GM18873 (cell line): ENCODE measurements around the gene PXK.

Source experiments
- ATAC-seq: cut with Tn5 transposase; IDR thresholded peaks from one replicate; pipeline ENCODE4 v1.9.1; 2021; ENCODE audit warnings: mild to moderate bottlenecking, moderate library complexity, moderate number of reproducible peaks; ENCODE audit not compliant: unreplicated experiment, low FRiP score

Gene PXK

DNA sequence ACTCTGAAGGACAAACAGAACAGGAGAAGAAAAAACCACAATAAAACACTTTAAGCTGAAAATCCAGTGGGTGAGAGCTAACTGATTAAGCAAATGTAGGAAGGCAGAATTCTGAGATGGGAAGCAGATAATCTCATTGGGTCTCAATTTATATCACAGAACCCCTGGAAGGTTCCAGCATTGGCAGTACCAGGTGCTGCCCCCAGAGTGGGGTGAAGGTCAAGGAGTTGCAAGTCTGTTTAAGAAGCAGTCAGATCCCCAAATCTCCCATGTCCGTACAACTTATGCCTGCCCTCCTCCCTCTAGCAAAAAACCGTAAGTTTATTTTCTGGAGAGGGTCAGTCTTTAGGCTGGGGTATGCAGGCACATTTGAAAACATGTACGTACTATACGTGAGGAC lies 45.1 kb downstream of the PXK start:
- no peak for ATAC-seq

DNA sequence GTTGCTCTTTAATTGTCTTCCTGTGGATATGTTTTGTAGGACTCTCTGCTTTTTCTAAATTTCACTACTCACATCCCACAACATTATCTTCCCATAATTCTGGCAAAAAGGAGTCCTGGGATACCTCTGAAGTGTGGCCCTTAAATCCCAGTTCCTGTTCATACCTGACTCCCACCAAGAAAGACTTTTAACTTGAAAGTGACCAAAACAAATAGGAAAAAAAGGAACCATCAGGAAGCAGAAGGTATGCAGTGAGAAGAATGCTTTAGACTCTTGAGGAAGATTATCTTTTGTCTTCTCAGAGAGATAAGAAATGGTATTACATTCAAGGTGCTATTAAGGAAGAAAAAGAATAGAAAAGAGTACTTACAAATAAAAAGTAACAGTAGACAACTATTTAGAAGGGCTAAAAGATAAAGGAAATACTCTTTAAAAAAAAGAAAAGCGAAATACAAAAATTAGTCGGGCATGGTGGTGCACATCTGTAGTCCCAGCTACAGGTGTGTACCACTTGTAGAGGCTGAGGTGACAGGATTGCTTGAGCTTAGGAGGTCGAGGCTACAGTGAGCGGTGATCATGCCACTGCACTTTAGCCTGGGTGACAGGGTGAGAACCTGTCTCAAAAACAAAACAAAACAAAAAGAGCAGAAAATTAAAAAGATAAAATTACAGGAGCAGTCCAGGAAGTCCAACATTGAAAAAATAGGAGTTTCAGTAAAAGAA lies 46.8 kb downstream of the PXK start:
- no peak for ATAC-seq

DNA sequence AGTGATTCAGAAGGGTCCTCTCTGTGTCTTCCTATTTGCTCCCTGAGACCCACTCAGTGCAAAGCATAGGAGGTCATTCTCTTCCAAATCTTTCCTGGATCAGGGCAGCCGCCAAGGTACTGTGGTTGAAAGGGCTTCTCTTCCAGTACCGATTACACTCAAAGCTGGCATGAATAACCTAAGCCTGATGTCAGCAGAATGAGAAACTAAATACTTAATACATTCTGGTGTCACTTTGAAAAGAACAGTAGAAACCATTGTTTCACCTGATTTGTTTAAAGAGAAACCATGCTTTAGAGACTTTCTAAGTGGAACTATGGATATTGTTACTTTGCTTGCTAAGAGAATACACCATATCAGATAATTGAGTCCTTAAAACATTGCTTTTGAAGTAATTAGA lies 50.8 kb downstream of the PXK start:
- no peak for ATAC-seq

- ATAC-seq, result no peak
These were observed 51.2 kb downstream of the PXK start for GRCh38 chr3:58383904-58384303.

- ATAC-seq, result no peak
These were observed 51.8 kb downstream of the PXK start for GRCh38 chr3:58384381-58385090.

- ATAC-seq, result no peak
These were observed 54.1 kb downstream of the PXK start for GRCh38 chr3:58386626-58387365.

GRCh38 chr3:58387650-58388546 lies 55.2 kb downstream of the PXK start:
- ATAC-seq, result no peak

GRCh38 chr3:58388550-58389091 lies 55.9 kb downstream of the PXK start:
- no peak for ATAC-seq

GRCh38 chr3:58391156-58391865 lies 58.6 kb downstream of the PXK start:
- ATAC-seq, result no peak

- ATAC-seq, result no peak
These were observed 59.5 kb downstream of the PXK start for GRCh38 chr3:58392181-58392580.

DNA sequence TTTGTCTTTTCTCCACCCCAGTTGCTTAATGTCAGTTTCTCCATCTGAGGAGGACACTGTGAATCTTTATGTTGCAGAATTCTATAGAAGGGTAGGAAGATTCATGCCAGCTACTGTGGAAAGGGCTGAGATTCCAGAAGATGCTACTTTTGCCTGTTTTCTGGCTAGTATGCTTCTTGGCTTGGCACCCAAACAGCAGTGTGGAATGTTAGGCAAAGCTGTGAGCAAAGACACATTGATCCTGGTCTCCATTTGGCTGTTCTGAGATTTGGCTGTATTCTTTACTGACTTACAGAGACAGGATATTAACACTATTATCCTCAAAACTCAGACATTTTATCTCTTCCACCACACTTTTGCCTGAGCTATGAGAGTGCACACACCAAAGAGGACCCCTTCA lies 61.6 kb downstream of the PXK start:
- no peak for ATAC-seq

DNA sequence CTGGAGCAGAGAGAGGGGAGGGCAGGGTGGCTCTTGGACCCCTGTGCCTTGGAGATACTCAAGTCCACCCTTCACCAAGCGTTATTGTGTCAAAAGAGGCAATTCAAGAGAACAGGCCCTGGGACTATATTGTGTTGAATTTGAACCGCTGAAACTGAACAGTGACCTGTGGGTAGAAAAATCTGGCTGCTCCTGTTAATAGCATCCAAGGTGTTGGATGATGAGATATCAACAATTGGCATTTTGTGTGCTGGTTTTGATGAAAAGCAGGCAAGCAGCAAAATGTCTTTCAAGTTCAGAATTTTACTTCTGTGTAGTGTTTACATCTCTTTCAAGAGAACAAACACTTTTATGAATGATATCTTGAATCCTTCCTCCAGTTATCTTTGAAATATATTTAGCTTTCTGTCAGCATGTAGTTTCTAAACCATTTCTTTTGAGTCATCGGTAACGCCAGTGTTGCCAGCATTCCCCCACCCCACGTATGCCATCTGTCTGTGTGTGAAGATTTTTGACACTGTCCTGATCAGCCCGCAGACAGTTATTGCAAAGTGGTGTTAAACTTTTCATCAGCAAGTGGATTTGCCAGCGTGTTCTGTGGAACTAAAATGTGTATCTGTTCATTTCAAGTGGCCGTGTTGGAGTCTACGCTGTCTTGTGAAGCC lies 66.1 kb downstream of the PXK start:
- ATAC-seq, result no peak

GRCh38 chr3:58403513-58404109 lies 70.9 kb downstream of the PXK start:
- no peak for ATAC-seq

DNA sequence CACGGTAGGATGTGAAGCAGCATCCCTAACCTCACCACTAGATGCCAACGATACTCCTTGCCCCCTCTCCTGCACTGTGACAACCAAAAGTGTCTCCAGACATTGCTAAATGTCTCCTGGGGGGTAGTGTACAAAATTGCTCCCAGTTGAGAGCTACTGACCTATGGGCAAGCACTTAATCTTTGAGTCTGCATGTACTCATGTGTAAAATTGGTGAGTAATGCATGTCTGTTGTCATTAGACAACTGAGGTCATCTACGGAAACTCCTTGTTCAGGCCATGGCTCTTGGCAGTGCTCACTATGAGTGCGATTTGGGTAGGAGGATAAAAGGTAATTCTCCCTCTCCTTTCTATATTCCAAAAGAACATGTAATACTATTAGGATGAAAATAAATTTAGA lies 71.7 kb downstream of the PXK start:
- no peak for ATAC-seq

DNA sequence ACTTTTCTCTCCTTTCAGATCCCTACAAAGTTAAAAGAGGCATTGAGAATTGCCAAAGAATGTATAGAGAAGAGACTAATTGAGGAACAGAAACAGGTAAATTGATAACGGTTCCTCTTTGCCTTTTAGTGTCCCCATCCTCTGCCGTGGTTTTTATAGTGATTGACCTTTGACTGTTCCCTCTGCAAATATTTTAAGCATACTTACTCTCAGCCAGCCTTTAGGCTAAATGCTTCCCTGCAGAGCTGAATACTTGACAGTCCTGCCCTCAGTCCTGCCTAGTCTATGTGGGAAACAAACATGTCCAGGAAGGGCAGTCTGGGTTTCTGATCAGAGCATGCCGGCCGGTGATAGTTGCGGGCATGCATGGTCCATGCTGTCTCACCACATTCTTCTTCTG lies 76.2 kb downstream of the PXK start:
- ATAC-seq, result no peak

DNA sequence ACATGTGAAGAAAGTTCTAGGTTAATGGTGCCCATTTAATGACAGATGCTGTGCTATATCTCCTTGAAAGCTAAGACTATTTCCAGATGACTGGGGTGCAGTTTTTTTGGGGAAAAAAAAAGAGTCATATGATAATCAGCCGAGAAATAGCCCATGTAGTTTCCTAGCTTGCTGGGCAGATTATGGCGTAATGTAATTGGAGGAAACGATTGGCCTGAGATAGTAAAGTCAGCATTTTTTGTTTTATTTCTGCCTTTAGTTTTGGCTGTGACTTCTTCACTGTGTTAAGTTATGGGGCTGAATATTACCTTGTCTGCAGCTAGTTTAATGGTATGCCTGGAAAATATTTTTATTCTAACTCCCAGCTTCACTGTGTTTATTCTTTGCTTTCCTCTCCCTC lies 77.0 kb downstream of the PXK start:
- no peak for ATAC-seq

- no peak for ATAC-seq
These were observed 78.3 kb downstream of the PXK start for GRCh38 chr3:58411036-58411435.
